GM12891 (cell line): Measurements from ENCODE around the gene HDAC9.

Experiments
- POLR2A ChIP-seq: IDR thresholded peaks from 2 replicates; pipeline ENCODE4 v1.6.1; 2011; ENCODE audit warnings: low read depth, low read length, control low read depth
- TAF1 ChIP-seq: IDR thresholded peaks from 2 replicates; pipeline ENCODE4 v1.6.1; 2011; ENCODE audit warnings: low read depth, low read length, control low read depth

- TF ChIP-seq POLR2A, result no peak
- no peak for TF ChIP-seq TAF1
These were observed 1.1 kb upstream of the HDAC9 start for GRCh38 chr7:18494406-18494805.
